ENCODE results near the gene NFYA.

NFYA gene

GRCh38 chr6:41046084-41046483 lies 26.7 kb upstream of the NFYA start:
- DNase-seq (ENCODE audit: low read depth) = no peak

GRCh38 chr6:41047306-41047705 lies 25.5 kb upstream of the NFYA start:
- no peak for DNase-seq (ENCODE audit: low read depth)

- DNase-seq (ENCODE audit: low read depth) = no peak
Observed at GRCh38 chr6:41047745-41048732, 24.7 kb upstream of the NFYA start.

- DNase-seq (ENCODE audit: low read depth) = no peak
Observed at GRCh38 chr6:41049521-41049920, 23.3 kb upstream of the NFYA start.

GRCh38 chr6:41049955-41050354 lies 22.8 kb upstream of the NFYA start:
- no peak for DNase-seq (ENCODE audit: low read depth)

- DNase-seq (ENCODE audit: low read depth) = no peak
Observed at GRCh38 chr6:41050536-41050935, 22.2 kb upstream of the NFYA start.

GRCh38 chr6:41051873-41052272 lies 20.9 kb upstream of the NFYA start:
- no peak for DNase-seq (ENCODE audit: low read depth)

- no peak for DNase-seq (ENCODE audit: low read depth)
Observed at GRCh38 chr6:41053041-41053440, 19.7 kb upstream of the NFYA start, which contains the start of gene APOBEC2. APOBEC2 (plus strand) TSS chr6:41053202; CDS start chr6:41053348, 146 bp downstream.

- no peak for DNase-seq (ENCODE audit: low read depth)
Observed at GRCh38 chr6:41054511-41054910, 18.3 kb upstream of the NFYA start.

GRCh38 chr6:41055149-41055548 lies 17.6 kb upstream of the NFYA start:
- DNase-seq (ENCODE audit: low read depth) = no peak

GRCh38 chr6:41056768-41057490 lies 15.8 kb upstream of the NFYA start:
- no peak for DNase-seq (ENCODE audit: low read depth)

GRCh38 chr6:41058783-41059181 lies 14.0 kb upstream of the NFYA start:
- DNase-seq (ENCODE audit: low read depth) = no peak

GRCh38 chr6:41059556-41059955 lies 13.2 kb upstream of the NFYA start:
- DNase-seq (ENCODE audit: low read depth) = no peak

GRCh38 chr6:41061196-41061726 lies 11.5 kb upstream of the NFYA start:
- no peak for DNase-seq (ENCODE audit: low read depth)

GRCh38 chr6:41062056-41062455 lies 10.7 kb upstream of the NFYA start:
- no peak for DNase-seq (ENCODE audit: low read depth)

- DNase-seq (ENCODE audit: low read depth) = no peak
Observed at GRCh38 chr6:41063884-41064285, 8.9 kb upstream of the NFYA start.

- no peak for DNase-seq (ENCODE audit: low read depth)
Observed at GRCh38 chr6:41064841-41065240, 7.9 kb upstream of the NFYA start.

- DNase-seq (ENCODE audit: low read depth) = no peak
Observed at GRCh38 chr6:41065550-41066026, 7.2 kb upstream of the NFYA start.

- DNase-seq (ENCODE audit: low read depth) = peak; percentile 49
Observed at GRCh38 chr6:41066867-41067304, 5.9 kb upstream of the NFYA start.

GRCh38 chr6:41071501-41071922 lies 1.3 kb upstream of the NFYA start:
- DNase-seq (ENCODE audit: low read depth) = no peak

GRCh38 chr6:41071923-41072835 lies 595 bp upstream of the NFYA start, which contains the start of gene OARD1:
OARD1 (minus strand) TSS chr6:41072356; CDS start chr6:41071634, 722 bp downstream.
- peak; percentile 97 for DNase-seq (ENCODE audit: low read depth)

Data from HS-5 (cell line).